Panc1 (cell line): ENCODE measurements around the gene LSG1. TPM values are rescaled to one million over a fixed set of nuclear protein-coding genes. Genes with fewer than 3 reads are reported as not detected.

Source experiments
- ATAC-seq: fragments of 200-7000 bp; cut with Tn5 transposase; 2 replicates; pipeline ENCODE4 v1.9.1; 2020; ENCODE audit warnings: mild to moderate bottlenecking, moderate library complexity
- BruUV-seq: library from RNA; stranded (reverse); fragments of 400-500 nt; replicated peaks from 2 replicates; lab custom pipeline; 2021; lab: Mats Ljungman, UMichigan
- CTCF ChIA-PET: fragments of 300-600 bp; sonication (Branson Sonifier 250); formaldehyde crosslinking; loops from one replicate; lab custom pipeline; 2022; ENCODE audit warnings: antibody characterized with exemption; lab: Charles Lee
- POLR2A ChIA-PET: fragments of 300-600 bp; sonication (Branson Sonifier 250); formaldehyde crosslinking; loops from one replicate; lab custom pipeline; 2022; ENCODE audit warnings: antibody characterized with exemption; lab: Charles Lee
- DNase-seq: peaks from one replicate; pipeline ENCODE4 v3.0.0-alpha.2; 2010; ENCODE audit warnings: low read depth, low spot score
- H3K27ac ChIP-seq: 2 replicates; pipeline ENCODE4 v1.5.1; 2011; ENCODE audit warnings: mild to moderate bottlenecking, low read length, inconsistent platforms
- H3K27me3 ChIP-seq: fragments of 200-500 bp; sonication (Bioruptor generic); 2 replicates; pipeline ENCODE4 v1.6.0; 2014; ENCODE audit warnings: low read length, inconsistent platforms; ENCODE audit not compliant: control insufficient read depth, insufficient read depth
- H3K36me3 ChIP-seq: fragments of 200-500 bp; sonication (Bioruptor generic); 2 replicates; pipeline ENCODE4 v1.5.1; 2014; ENCODE audit warnings: inconsistent platforms, mild to moderate bottlenecking, low read length, moderate library complexity; ENCODE audit not compliant: control insufficient read depth, insufficient read depth
- H3K4me1 ChIP-seq: 2 replicates; pipeline ENCODE4 v1.5.1; 2011; ENCODE audit warnings: inconsistent platforms, mild to moderate bottlenecking, low read length, moderate library complexity; ENCODE audit not compliant: control insufficient read depth, insufficient read depth
- H3K4me3 ChIP-seq, 2 experiments: 2 replicates each; pipeline ENCODE4 v1.5.1; 2011 to 2012; ENCODE audit warnings: low read depth in 2 of 2, low read length in 2 of 2, mild to moderate bottlenecking in 2 of 2, inconsistent platforms in 1 of 2, moderate library complexity in 1 of 2
- H3K9me3 ChIP-seq: fragments of 200-500 bp; sonication (Bioruptor generic); 2 replicates; pipeline ENCODE4 v1.5.1; 2014; ENCODE audit warnings: low read depth, mild to moderate bottlenecking, inconsistent platforms, low read length, moderate library complexity; ENCODE audit not compliant: control insufficient read depth, insufficient read depth
- CTCF ChIP-seq: fragments of 450-650 bp; IDR thresholded peaks from 2 replicates; pipeline ENCODE4 v1.5.1; 2017; ENCODE audit warnings: mild to moderate bottlenecking
- POLR2AphosphoS5 ChIP-seq: IDR thresholded peaks from 2 replicates; pipeline ENCODE4 v1.6.1; 2012; ENCODE audit warnings: mild to moderate bottlenecking, low read depth, low read length, moderate library complexity
- SIN3A ChIP-seq: IDR thresholded peaks from 2 replicates; pipeline ENCODE4 v1.6.1; 2012; ENCODE audit warnings: low read depth, mild to moderate bottlenecking, low read length, moderate library complexity, borderline replicate concordance; ENCODE audit not compliant: insufficient read depth
- TCF7L2 ChIP-seq: IDR thresholded peaks from 2 replicates; pipeline ENCODE4 v1.6.1; 2011; ENCODE audit warnings: mild to moderate bottlenecking, low read depth, low read length, inconsistent platforms
- in situ Hi-C: cut with HindIII; loops from 2 replicates; pipeline ENCODE4 v1.10.0; 2016; ENCODE audit warnings: low sequenced_read_pairs, low pct_unique_long_range_greater_than_20kb
- intact Hi-C: fragments of 100-400 bp; cut with micrococcal nuclease; formaldehyde crosslinking; loops from one replicate; pipeline ENCODE4 v1.10.0; 2022; ENCODE audit not compliant: unreplicated experiment
- total RNA-seq: library from RNA; stranded (reverse); gene quantifications from one replicate; pipeline ENCODE4 v1.2.1, GENCODE V29; 2021; ENCODE audit not compliant: unreplicated experiment
- TF ChIP-seq, protein P1 (sequence below), 2 experiments: IDR thresholded peaks; 2 replicates each; pipeline ENCODE4 v1.6.1; 2011 to 2012; ENCODE audit warnings: low read depth in 2 of 2, control low read depth in 1 of 2, low read length in 1 of 2, mild to moderate bottlenecking in 1 of 2, moderate library complexity in 1 of 2; ENCODE audit not compliant: insufficient read depth in 1 of 2

LSG1 gene
- total RNA-seq, 1 experiment from 2014 or later: 72.9 TPM

- no TSS peak for BruUV-seq
- H3K36me3 ChIP-seq: peaks cover 49% of the 10 kb centered on the region
- POLR2A ChIA-PET: interaction anchor here (0.7 kb wide), 1 partner anchor 11 kb away, joined by 9 read pairs; no protein-coding TSS in a partner anchor
- CTCF ChIA-PET: no interaction called here
- H3K27ac ChIP-seq: no peak overlapping the region
- no peak for ATAC-seq
- H3K4me3 ChIP-seq: no peak overlapping the region
- H3K4me1 ChIP-seq: no peaks in the 10 kb centered on the region
- no peaks in the 10 kb centered on the region for H3K9me3 ChIP-seq
- TF ChIP-seq CTCF (no peak), TCF7L2 (no peak), POLR2AphosphoS5 (no peak), SIN3A (no peak)
- TF ChIP-seq, protein P1, sequence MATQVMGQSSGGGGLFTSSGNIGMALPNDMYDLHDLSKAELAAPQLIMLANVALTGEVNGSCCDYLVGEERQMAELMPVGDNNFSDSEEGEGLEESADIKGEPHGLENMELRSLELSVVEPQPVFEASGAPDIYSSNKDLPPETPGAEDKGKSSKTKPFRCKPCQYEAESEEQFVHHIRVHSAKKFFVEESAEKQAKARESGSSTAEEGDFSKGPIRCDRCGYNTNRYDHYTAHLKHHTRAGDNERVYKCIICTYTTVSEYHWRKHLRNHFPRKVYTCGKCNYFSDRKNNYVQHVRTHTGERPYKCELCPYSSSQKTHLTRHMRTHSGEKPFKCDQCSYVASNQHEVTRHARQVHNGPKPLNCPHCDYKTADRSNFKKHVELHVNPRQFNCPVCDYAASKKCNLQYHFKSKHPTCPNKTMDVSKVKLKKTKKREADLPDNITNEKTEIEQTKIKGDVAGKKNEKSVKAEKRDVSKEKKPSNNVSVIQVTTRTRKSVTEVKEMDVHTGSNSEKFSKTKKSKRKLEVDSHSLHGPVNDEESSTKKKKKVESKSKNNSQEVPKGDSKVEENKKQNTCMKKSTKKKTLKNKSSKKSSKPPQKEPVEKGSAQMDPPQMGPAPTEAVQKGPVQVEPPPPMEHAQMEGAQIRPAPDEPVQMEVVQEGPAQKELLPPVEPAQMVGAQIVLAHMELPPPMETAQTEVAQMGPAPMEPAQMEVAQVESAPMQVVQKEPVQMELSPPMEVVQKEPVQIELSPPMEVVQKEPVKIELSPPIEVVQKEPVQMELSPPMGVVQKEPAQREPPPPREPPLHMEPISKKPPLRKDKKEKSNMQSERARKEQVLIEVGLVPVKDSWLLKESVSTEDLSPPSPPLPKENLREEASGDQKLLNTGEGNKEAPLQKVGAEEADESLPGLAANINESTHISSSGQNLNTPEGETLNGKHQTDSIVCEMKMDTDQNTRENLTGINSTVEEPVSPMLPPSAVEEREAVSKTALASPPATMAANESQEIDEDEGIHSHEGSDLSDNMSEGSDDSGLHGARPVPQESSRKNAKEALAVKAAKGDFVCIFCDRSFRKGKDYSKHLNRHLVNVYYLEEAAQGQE (IDR thresholded peaks at IDR 0.05; ENCODE audit: insufficient read depth in 1 of 2, low read depth in 2 of 2, low read length in 1 of 2): no peak
- intact Hi-C loops: no loop called here
- in situ Hi-C loops: no loop called here
- H3K27me3 ChIP-seq: no peaks in the 10 kb centered on the region
- no peak for DNase-seq
Measured at GRCh38 chr3:194657439-194657838, 14.6 kb downstream of the LSG1 start.

DNA sequence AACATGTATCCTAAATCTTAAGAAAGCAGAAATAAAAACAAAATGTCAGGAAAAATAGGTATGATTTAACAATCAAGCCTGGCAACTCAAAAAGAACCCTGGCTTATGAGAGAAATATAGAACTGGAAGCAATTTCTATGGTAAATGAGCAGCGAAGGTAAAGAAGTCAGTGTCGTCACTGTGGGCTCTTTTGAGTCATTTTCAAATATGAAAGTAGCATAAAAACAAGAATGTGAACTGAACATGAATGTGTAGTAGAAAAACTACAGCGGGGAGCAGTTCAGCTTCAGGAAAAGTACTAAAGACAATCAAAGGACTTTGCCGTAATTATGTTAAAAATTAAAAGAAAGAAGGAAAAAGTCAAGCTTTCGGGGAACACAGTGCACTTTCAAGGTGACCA is 17.5 kb downstream of the LSG1 start:
- Histone ChIP-seq H3K27ac (no peak overlapping the region), H3K4me1 (no peaks in the 10 kb centered on the region), H3K4me3 (no peak overlapping the region), H3K9me3 (no peaks in the 10 kb centered on the region), H3K36me3 (peaks cover 50% of the 10 kb centered on the region), H3K27me3 (no peaks in the 10 kb centered on the region)
- POLR2A ChIA-PET: no interaction called here
- TF ChIP-seq, protein P1 (IDR thresholded peaks at IDR 0.05; ENCODE audit: insufficient read depth in 1 of 2, low read depth in 2 of 2, low read length in 1 of 2): no peak
- TF ChIP-seq SIN3A (no peak), TCF7L2 (no peak), POLR2AphosphoS5 (no peak), CTCF (no peak)
- no TSS peak for BruUV-seq
- in situ Hi-C loops (no loop called here), intact Hi-C loops (no loop called here)
- CTCF ChIA-PET: no interaction called here
- ATAC-seq (no peak), DNase-seq (no peak)
